Chondrocyte (in vitro differentiated cells): ENCODE results near the gene POLR1C. TPM values are rescaled to one million over a fixed set of nuclear protein-coding genes. Genes with fewer than 3 reads are reported as not detected.

Source experiments
- DNase-seq: peaks from one replicate; pipeline ENCODE4 v3.0.0; 2021; ENCODE audit warnings: mixed read lengths, low spot score
- H3K27ac Mint-ChIP-seq: one replicate; pipeline ENCODE4 v1.8.0; 2021; ENCODE audit warnings: mild to moderate bottlenecking, moderate library complexity, mixed read lengths; ENCODE audit not compliant: unreplicated experiment
- H3K27me3 Mint-ChIP-seq: 2 replicates; pipeline ENCODE4 v1.8.0; 2021; ENCODE audit warnings: low read depth, mixed read lengths
- H3K36me3 Mint-ChIP-seq: 2 replicates; pipeline ENCODE4 v1.8.0; 2021; ENCODE audit warnings: low read depth, mixed read lengths
- H3K4me1 Mint-ChIP-seq: 2 replicates; pipeline ENCODE4 v1.8.0; 2021; ENCODE audit warnings: low read depth, mild to moderate bottlenecking, mixed read lengths
- H3K4me3 Mint-ChIP-seq: one replicate; pipeline ENCODE4 v1.8.0; 2021; ENCODE audit warnings: mild to moderate bottlenecking, moderate library complexity, mixed read lengths; ENCODE audit not compliant: unreplicated experiment
- H3K9me3 Mint-ChIP-seq: 2 replicates; pipeline ENCODE4 v1.8.0; 2021; ENCODE audit warnings: low read depth, mixed read lengths
- total RNA-seq: library from RNA; stranded (reverse); gene quantifications from 3 replicates; pipeline ENCODE4 v1.2.1, GENCODE V29; 2021
- TF ChIP-seq, protein P1 (sequence below): fragments of 200-600 bp; sonication (generic); IDR thresholded peaks from 2 replicates; pipeline ENCODE4 v1.5.0; 2021; ENCODE audit warnings: antibody characterized with exemption, mild to moderate bottlenecking, moderate library complexity

Gene POLR1C
- total RNA-seq, 1 donor from 2014 or later, result 20.1 TPM

DNA sequence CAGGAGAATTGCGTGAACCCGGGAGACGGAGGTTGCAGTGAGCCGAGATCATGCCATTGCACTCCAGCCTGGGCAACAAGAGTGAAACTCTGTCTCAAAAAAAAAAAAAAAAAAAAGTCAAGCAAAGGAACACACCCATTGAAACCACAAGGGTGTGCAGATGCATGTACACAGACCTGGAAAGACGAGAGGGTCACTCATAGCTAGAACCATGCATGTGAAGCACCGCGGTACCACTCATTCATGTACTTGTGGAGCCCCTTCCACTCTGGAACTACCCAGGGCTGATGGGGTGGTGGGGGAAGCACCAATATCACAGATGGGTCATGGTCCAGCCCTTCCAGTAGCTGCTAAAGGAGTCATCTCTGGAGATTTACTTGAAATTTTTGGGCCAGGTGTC is 46.9 kb upstream of the POLR1C start:
- Mint-ChIP-seq H3K4me1 (no peaks in the 10 kb centered on the region), H3K36me3 (no peaks in the 10 kb centered on the region), H3K27me3 (peaks cover 14% of the 10 kb centered on the region)

DNA sequence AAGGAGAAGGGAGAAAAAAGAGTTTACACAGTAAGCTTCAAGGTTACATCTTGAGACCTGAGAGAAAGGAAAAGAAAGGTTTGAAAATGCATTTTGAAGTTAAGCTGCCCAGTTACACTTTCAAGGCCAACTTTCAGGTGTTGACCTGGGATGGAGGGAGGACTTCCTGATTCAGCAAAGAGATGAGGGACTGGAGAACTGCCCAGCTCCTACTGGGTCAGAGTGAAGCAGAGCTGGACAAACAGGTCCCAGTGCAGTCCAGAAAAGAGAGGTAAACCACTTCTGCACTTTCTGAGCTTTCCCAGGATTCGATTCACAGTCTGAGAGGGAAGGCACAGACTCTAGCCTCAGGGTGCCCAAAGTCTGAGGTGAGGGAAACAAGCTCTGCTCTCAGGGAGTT is 45.5 kb upstream of the POLR1C start:
- no peaks in the 10 kb centered on the region for H3K36me3 Mint-ChIP-seq
- TF ChIP-seq, protein P1, sequence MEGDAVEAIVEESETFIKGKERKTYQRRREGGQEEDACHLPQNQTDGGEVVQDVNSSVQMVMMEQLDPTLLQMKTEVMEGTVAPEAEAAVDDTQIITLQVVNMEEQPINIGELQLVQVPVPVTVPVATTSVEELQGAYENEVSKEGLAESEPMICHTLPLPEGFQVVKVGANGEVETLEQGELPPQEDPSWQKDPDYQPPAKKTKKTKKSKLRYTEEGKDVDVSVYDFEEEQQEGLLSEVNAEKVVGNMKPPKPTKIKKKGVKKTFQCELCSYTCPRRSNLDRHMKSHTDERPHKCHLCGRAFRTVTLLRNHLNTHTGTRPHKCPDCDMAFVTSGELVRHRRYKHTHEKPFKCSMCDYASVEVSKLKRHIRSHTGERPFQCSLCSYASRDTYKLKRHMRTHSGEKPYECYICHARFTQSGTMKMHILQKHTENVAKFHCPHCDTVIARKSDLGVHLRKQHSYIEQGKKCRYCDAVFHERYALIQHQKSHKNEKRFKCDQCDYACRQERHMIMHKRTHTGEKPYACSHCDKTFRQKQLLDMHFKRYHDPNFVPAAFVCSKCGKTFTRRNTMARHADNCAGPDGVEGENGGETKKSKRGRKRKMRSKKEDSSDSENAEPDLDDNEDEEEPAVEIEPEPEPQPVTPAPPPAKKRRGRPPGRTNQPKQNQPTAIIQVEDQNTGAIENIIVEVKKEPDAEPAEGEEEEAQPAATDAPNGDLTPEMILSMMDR, result no peak
- H3K27ac Mint-ChIP-seq, result no peak overlapping the region
- DNase-seq, result no peak
- H3K9me3 Mint-ChIP-seq, result no peaks in the 10 kb centered on the region
- no peaks in the 10 kb centered on the region for H3K4me1 Mint-ChIP-seq
- H3K27me3 Mint-ChIP-seq, result peaks cover 14% of the 10 kb centered on the region
- no peak overlapping the region for H3K4me3 Mint-ChIP-seq

More for the DNA sequence above, 46.9 kb upstream of the POLR1C start:
- Mint-ChIP-seq H3K27ac (no peak overlapping the region), H3K9me3 (no peaks in the 10 kb centered on the region), H3K4me3 (no peak overlapping the region)
- DNase-seq, result no peak
- TF ChIP-seq, protein P1, result no peak

DNA sequence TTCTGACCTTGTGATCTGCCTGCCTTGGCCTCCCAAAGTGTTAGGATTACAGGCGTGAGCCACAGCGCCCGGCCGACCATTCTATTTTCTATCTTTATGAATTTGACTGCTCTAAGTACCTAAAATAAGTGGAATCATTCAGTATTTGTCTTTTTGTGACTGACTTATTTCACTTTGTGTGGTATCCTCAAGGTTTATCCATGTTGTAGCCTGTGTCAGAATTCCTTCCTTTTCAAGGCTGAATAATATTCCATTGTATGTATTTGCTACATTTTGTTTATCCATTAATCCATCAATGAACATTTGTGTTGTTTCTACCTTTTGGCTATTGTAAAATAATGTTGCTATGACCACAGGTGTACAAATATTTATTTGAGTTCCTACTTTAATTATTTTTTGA is 44.4 kb upstream of the POLR1C start:
- Mint-ChIP-seq H3K9me3 (no peaks in the 10 kb centered on the region), H3K4me3 (no peak overlapping the region), H3K4me1 (peaks cover 9% of the 10 kb centered on the region), H3K27ac (no peak overlapping the region), H3K36me3 (no peaks in the 10 kb centered on the region), H3K27me3 (peaks cover 13% of the 10 kb centered on the region)
- TF ChIP-seq, protein P1, result no peak
- DNase-seq, result no peak

DNA sequence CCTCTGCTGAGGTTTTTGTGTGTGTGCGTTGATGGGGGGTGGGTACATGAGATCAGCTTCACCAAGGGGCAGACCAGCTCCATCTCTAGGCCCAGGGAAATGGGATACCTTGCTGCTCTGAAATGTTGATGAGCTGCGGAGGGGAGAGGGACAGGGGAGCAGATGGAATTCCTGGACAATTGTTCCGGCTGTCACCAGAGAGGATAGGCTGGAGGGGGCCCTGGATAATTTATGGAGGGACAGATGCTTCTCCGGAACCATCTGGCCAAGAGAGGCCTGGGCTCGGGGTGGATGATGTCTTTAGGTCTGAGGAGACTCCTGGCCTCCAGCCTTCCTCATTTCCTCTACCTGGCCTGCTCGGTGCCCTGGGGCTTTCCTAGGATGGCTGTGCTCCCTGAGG is 41.4 kb upstream of the POLR1C start:
- no peaks in the 10 kb centered on the region for H3K36me3 Mint-ChIP-seq
- DNase-seq, result no peak
- H3K4me3 Mint-ChIP-seq, result no peak overlapping the region
- peaks cover 8% of the 10 kb centered on the region for H3K27me3 Mint-ChIP-seq
- H3K4me1 Mint-ChIP-seq, result peaks cover 30% of the 10 kb centered on the region
- no peak overlapping the region for H3K27ac Mint-ChIP-seq
- no peaks in the 10 kb centered on the region for H3K9me3 Mint-ChIP-seq
- TF ChIP-seq, protein P1, result no peak

DNA sequence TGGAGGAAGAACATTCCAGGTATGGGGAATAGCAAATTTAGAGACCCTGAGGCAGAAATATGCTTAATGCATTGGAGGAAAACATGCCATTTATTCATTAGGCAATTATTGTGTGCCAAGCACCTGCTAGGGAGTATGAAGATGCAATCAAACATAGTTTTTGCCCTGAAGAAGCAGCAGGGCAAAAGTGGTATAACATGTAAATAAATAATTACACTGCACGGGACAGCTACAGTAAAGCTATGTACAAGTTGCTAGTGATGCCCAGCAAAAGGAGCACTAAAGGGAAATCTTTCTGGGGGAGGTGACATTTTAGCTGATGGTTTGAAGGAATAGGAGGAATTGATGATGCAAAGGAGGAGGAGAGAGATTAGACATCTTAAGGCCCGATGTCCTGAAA is 40.1 kb upstream of the POLR1C start:
- H3K4me1 Mint-ChIP-seq, result peaks cover 36% of the 10 kb centered on the region
- no peak for DNase-seq
- H3K27ac Mint-ChIP-seq, result peak overlapping the region; percentile 96
- TF ChIP-seq, protein P1, result no peak
- H3K9me3 Mint-ChIP-seq, result no peaks in the 10 kb centered on the region
- peaks cover 1% of the 10 kb centered on the region for H3K27me3 Mint-ChIP-seq
- H3K36me3 Mint-ChIP-seq, result no peaks in the 10 kb centered on the region
- peak overlapping the region; percentile 85 for H3K4me3 Mint-ChIP-seq
